PC-9 (cell line): ENCODE results near the gene RBM24. TPM values are rescaled to one million over a fixed set of nuclear protein-coding genes. Genes with fewer than 3 reads are reported as not detected.

Experiments used
- BruUV-seq: library from RNA; stranded (reverse); fragments of 400-500 nt; replicated peaks from 2 replicates; lab custom pipeline; 2021; lab: Mats Ljungman, UMichigan
- CTCF ChIA-PET: fragments of 300-600 bp; sonication (Branson Sonifier 250); formaldehyde crosslinking; loops from one replicate; lab custom pipeline; 2022; ENCODE audit warnings: antibody characterized with exemption; lab: Charles Lee
- POLR2A ChIA-PET: fragments of 300-600 bp; sonication (Branson Sonifier 250); formaldehyde crosslinking; loops from one replicate; lab custom pipeline; 2022; ENCODE audit warnings: antibody characterized with exemption; ENCODE audit not compliant: unreplicated experiment; lab: Charles Lee
- DNase-seq, 2 experiments: peaks; one replicate each; pipeline versions ENCODE4 v3.0.0 to v3.0.0-alpha.2; 2015 to 2022; ENCODE audit warnings: mixed read lengths in 1 of 2
- H2AFZ ChIP-seq: fragments of 200-600 bp; sonication (generic); 2 replicates; pipeline ENCODE4 v1.8.1; 2017; ENCODE audit warnings: antibody characterized with exemption
- H3F3A ChIP-seq: fragments of 200-600 bp; sonication (generic); 2 replicates; pipeline ENCODE4 v1.8.1; 2017; ENCODE audit warnings: antibody characterized with exemption, mild to moderate bottlenecking, low read depth; ENCODE audit not compliant: insufficient read depth
- H3K27ac ChIP-seq: fragments of 200-600 bp; sonication (generic); 2 replicates; pipeline ENCODE4 v1.6.1; 2016; ENCODE audit warnings: mixed run types
- H3K27me3 ChIP-seq: fragments of 200-600 bp; sonication (generic); 2 replicates; pipeline ENCODE4 v1.6.1; 2016; ENCODE audit warnings: low read depth, mixed run types; ENCODE audit not compliant: insufficient read depth
- H3K36me3 ChIP-seq: fragments of 200-600 bp; sonication (generic); 2 replicates; pipeline ENCODE4 v1.6.1; 2016; ENCODE audit warnings: low read depth, mixed run types
- H3K4me1 ChIP-seq: fragments of 200-600 bp; sonication (generic); replicated peaks from 2 replicates; pipeline ENCODE4 v1.6.1; 2016; ENCODE audit warnings: mixed run types; ENCODE audit not compliant: insufficient read depth
- H3K4me2 ChIP-seq: fragments of 200-600 bp; sonication (generic); 2 replicates; pipeline ENCODE4 v1.6.1; 2017; ENCODE audit warnings: mixed run types
- H3K4me3 ChIP-seq: fragments of 200-600 bp; sonication (generic); 2 replicates; pipeline ENCODE4 v1.6.1; 2016; ENCODE audit warnings: mixed run types
- H3K79me2 ChIP-seq: fragments of 200-600 bp; sonication (generic); 2 replicates; pipeline ENCODE4 v1.6.1; 2017; ENCODE audit warnings: low read depth, mixed run types
- H3K9me2 ChIP-seq: fragments of 200-600 bp; sonication (generic); 2 replicates; pipeline ENCODE4 v1.8.1; 2017; ENCODE audit warnings: mild to moderate bottlenecking; ENCODE audit not compliant: insufficient read depth
- H3K9me3 ChIP-seq: fragments of 200-600 bp; sonication (generic); 2 replicates; pipeline ENCODE4 v1.8.1; 2016; ENCODE audit warnings: low read depth; ENCODE audit not compliant: insufficient read depth
- H4K20me1 ChIP-seq: fragments of 200-600 bp; sonication (generic); 2 replicates; pipeline ENCODE4 v1.8.1; 2017; ENCODE audit not compliant: insufficient read depth
- EZH2 ChIP-seq: fragments of 200-600 bp; sonication (generic); IDR thresholded peaks from 2 replicates; pipeline ENCODE4 v1.8.0; 2017; ENCODE audit warnings: antibody characterized with exemption, low read depth
- intact Hi-C: fragments of 100-400 bp; cut with micrococcal nuclease; formaldehyde crosslinking; loops from one replicate; pipeline ENCODE4 v1.10.0; 2022; ENCODE audit not compliant: unreplicated experiment
- total RNA-seq: library from RNA; stranded (reverse); gene quantifications from 2 replicates; pipeline ENCODE4 v1.2.3, GENCODE V29; 2021
- TF ChIP-seq, protein P1 (sequence below): fragments of 200-600 bp; sonication (generic); conservative IDR thresholded peaks from 2 replicates; pipeline ENCODE4 v1.6.1; 2017; ENCODE audit warnings: mixed run types, antibody characterized with exemption, mild to moderate bottlenecking, moderate library complexity

RBM24 gene
- total RNA-seq, 1 experiment from 2014 or later, result 0.72 TPM

DNA sequence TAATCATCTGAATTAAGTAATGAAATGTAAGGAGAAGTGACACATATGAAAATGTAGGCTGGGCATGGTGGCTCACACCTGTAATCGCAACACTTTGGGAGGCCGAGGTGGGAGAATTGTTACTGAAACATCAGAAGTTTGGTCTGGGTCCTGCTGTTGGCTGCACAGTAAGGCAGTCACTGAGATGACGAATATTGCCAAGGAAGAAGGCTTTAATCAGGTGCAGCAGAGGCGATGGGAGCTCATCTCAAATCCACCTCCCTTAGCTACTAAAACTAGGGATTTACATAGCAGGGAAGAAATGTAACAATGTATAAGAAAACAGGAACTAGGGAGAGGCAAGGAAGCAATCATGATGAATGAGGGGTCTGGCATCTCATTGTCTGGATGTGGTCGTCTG is 50.1 kb downstream of the RBM24 start:
- intact Hi-C loops, result no loop called here
- TF ChIP-seq, protein P1, sequence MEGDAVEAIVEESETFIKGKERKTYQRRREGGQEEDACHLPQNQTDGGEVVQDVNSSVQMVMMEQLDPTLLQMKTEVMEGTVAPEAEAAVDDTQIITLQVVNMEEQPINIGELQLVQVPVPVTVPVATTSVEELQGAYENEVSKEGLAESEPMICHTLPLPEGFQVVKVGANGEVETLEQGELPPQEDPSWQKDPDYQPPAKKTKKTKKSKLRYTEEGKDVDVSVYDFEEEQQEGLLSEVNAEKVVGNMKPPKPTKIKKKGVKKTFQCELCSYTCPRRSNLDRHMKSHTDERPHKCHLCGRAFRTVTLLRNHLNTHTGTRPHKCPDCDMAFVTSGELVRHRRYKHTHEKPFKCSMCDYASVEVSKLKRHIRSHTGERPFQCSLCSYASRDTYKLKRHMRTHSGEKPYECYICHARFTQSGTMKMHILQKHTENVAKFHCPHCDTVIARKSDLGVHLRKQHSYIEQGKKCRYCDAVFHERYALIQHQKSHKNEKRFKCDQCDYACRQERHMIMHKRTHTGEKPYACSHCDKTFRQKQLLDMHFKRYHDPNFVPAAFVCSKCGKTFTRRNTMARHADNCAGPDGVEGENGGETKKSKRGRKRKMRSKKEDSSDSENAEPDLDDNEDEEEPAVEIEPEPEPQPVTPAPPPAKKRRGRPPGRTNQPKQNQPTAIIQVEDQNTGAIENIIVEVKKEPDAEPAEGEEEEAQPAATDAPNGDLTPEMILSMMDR, result no peak
- no peak for TF ChIP-seq EZH2
- H3K4me3 ChIP-seq, result no peak overlapping the region
- no peaks in the 10 kb centered on the region for H3K9me3 ChIP-seq
- H4K20me1 ChIP-seq, result no peaks in the 10 kb centered on the region
- no peak for DNase-seq
- H3K27me3 ChIP-seq, result no peaks in the 10 kb centered on the region
- H3K36me3 ChIP-seq, result no peaks in the 10 kb centered on the region
- H3K4me1 ChIP-seq, result 0 out of 2 replicates have a peak, but pooled peaks cover 6% of the 10 kb centered on the region
- H3K27ac ChIP-seq, result no peak overlapping the region
- ChIA-PET POLR2A (interaction anchor here (0.7 kb wide), 1 partner anchor 15 kb away, joined by 7 read pairs; no protein-coding TSS in a partner anchor), CTCF (no interaction called here)
- no peaks in the 10 kb centered on the region for H3F3A ChIP-seq
- no peaks in the 10 kb centered on the region for H3K9me2 ChIP-seq
- no TSS peak for BruUV-seq
- no peaks in the 10 kb centered on the region for H3K79me2 ChIP-seq
- H2AFZ ChIP-seq, result no peak overlapping the region
- H3K4me2 ChIP-seq, result no peak overlapping the region

DNA sequence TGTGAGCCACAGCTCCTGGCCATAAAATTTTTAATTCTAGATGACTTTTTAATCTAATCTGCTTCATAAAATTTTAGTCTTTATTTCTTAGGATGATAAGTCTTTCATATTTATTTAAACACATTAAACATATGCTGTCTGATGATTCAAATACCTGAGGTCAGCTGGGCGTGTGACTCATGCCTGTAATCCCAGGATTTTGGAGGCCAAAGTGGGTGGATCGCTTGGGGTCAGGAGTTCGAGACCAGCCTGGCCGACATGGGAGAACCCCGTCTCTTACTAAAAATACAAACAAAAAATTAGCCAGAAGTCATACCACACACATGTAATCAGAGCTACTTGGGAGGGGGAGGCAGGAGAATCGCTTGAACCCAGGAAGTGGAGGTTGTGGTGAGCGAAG is 53.1 kb downstream of the RBM24 start:
- Histone ChIP-seq H3K9me2 (no peaks in the 10 kb centered on the region), H3F3A (no peaks in the 10 kb centered on the region), H3K36me3 (no peaks in the 10 kb centered on the region), H3K4me3 (no peak overlapping the region), H4K20me1 (no peaks in the 10 kb centered on the region), H3K4me1 (0 out of 2 replicates have a peak, but pooled peaks cover 6% of the 10 kb centered on the region), H2AFZ (no peak overlapping the region), H3K4me2 (no peak overlapping the region), H3K27ac (no peak overlapping the region), H3K27me3 (no peaks in the 10 kb centered on the region), H3K79me2 (no peaks in the 10 kb centered on the region), H3K9me3 (no peaks in the 10 kb centered on the region)
- ChIA-PET POLR2A (no interaction called here), CTCF (no interaction called here)
- intact Hi-C loops, result no loop called here
- BruUV-seq, result no TSS peak
- DNase-seq, result peak in 1 of 2 experiments; percentile 9
- TF ChIP-seq, protein P1, result no peak
- TF ChIP-seq EZH2, result no peak

DNA sequence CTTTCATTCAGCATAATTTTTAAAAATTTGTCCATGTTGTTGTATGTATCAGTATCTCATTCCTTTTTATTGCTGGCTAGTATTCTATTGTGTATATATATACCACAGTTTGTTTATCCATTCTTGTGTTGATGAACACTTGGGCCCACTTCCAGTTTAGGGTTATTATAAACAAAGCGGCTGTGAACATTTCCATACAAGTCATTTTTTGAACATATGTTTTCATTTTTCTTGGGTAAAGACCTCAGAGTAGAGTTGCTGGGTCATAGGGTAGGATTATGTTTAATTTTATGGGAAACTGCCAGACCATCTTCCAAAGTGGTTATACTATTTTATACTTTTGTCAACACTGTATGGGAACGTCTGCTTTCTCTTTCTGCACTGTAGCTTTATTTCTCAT is 55.3 kb downstream of the RBM24 start:
- no peak for TF ChIP-seq EZH2
- TF ChIP-seq, protein P1, result no peak
- Histone ChIP-seq H4K20me1 (no peaks in the 10 kb centered on the region), H3K4me2 (no peak overlapping the region), H3K27me3 (no peaks in the 10 kb centered on the region), H3K4me1 (0 out of 2 replicates have a peak, but pooled peaks cover 6% of the 10 kb centered on the region), H3K9me2 (no peaks in the 10 kb centered on the region), H3K27ac (no peak overlapping the region), H3K79me2 (no peaks in the 10 kb centered on the region), H3F3A (no peaks in the 10 kb centered on the region), H3K36me3 (no peaks in the 10 kb centered on the region), H2AFZ (no peak overlapping the region), H3K4me3 (no peak overlapping the region), H3K9me3 (no peaks in the 10 kb centered on the region)
- ChIA-PET POLR2A (no interaction called here), CTCF (interaction anchor here (0.7 kb wide), 1 partner anchor 1106 kb away, joined by 27 read pairs; no protein-coding TSS in a partner anchor)
- no peak for DNase-seq
- no TSS peak for BruUV-seq
- intact Hi-C loops, result no loop called here
